HG03139 (cell line): ENCODE measurements around the gene OSBPL3.

ENCODE experiments used
- ATAC-seq: cut with Tn5 transposase; IDR thresholded peaks from one replicate; pipeline ENCODE4 v1.9.1; 2021; ENCODE audit not compliant: unreplicated experiment

The OSBPL3 gene

DNA sequence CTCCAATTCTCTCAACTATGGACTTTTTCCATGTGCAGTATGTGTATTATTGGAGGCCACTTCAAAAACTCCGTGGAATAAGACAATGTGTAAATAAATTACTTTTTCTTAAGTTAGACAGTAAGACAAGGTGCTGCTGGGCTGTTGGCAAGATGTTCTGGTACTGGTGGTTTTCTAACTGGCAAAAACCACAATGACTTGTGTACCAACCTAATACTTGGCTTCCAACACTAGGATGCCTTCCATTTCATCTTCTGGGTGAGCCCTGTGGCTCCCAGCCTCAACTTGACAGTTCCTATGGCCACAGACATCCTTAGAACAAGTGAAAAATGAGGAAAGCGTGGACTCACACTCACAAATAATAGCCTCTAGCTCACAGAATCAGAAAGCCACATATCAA, 77.0 kb downstream of the OSBPL3 start:
- no peak for ATAC-seq

- no peak for ATAC-seq
These were observed 77.7 kb downstream of the OSBPL3 start for GRCh38 chr7:24902276-24902675.

- ATAC-seq = peak; percentile 52
These were observed 80.1 kb downstream of the OSBPL3 start for GRCh38 chr7:24899905-24900304.

DNA sequence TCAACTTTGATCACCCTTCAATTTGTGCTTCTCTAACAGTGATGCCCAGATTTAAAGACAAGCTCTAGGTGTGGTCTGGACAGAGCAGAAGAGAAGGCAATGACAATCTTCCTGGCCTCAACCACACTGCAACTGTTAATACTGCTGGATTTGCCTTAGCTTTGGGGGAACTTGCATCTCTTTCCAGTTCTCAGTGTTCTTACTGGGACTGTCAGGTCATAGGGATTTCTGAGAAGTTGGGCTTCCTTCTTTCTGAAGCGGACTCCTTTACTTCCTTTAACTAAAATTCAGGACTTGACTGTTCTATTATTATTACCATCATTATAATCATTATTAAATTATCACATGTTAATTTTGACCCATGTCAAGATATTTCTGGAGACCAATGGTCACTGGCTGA, 80.8 kb downstream of the OSBPL3 start:
- no peak for ATAC-seq

DNA sequence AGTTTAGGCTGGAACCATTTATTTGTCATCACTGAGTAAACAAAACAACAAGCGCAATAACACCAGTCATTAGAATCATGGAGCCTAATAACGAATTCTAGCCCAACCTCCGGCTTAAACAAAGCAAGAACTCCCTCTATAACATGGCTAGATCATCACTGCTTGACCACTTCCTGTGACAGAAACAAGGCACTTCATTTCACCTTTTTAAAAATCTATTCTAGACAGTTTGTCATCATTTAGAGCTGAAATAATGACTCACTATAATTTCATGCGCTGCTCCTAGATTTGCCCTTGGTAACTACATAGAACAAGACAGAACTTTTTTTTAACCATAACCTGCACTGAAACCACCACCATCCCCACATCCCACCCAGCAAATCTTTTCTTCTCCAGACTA, 81.3 kb downstream of the OSBPL3 start:
- ATAC-seq = no peak

DNA sequence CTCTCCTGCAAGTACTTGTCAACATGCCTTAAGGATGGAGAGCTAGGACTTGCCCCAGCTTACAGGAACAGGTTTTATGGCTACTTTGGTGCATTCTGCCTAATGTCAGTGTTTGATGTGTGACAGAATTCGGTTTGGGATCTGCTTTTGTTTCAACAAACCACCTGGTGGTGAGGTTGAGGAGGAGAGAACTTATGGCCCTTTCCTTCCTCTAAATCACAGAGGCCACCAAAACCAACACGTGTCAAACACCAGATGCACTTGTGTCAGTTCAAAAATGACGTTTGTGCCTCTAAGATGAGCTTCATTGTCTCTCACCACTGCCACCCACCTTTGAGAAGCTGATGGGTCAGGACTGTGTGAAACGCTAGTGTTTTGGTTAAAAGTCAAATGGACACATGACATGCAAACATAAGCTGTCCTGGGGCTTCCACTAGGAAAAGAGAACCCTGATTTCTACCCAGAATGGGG, 83.9 kb downstream of the OSBPL3 start:
- peak; percentile 57 for ATAC-seq

GRCh38 chr7:24894429-24895221, 85.4 kb downstream of the OSBPL3 start:
- ATAC-seq = no peak

DNA sequence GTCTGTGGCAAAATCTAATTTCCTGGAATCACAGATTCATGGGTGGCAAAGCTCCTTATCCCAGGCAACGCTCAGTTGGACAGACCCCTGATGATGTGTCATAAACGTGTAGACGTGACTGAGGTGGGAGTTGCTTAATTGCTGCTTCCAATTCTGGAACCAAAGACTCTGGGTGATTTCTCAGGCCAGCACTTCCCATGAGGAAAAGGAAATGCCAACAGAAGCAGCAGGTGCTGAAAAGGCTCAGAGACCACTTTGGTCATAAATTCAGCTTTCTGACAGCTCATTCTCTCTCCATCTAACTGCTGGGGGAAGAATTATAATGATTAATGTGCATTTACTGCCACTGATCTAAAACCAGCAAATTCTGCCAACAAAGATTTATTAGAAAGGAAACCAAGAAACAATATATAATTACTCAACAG, 88.7 kb downstream of the OSBPL3 start:
- ATAC-seq = no peak

GRCh38 chr7:24889611-24890010, 90.4 kb downstream of the OSBPL3 start:
- ATAC-seq = no peak

DNA sequence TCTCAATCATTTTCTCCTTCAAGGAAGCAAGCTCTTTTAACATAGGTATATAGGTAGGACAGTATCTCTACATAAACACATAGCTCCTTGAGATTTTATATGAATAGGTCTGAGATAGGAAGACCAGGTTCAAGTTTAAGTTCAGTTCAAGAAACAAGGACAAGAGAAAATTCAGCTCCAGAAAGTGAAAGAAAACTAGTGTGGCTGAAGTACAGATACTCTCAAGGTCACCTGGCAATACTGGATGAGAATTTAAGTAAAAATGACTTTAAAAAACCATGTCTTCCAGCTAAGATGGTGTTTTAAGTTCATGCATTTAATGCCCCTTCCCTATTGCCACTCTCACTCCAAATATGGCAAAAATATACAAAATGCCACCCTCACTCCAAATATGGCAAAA, 91.3 kb downstream of the OSBPL3 start:
- ATAC-seq = no peak

DNA sequence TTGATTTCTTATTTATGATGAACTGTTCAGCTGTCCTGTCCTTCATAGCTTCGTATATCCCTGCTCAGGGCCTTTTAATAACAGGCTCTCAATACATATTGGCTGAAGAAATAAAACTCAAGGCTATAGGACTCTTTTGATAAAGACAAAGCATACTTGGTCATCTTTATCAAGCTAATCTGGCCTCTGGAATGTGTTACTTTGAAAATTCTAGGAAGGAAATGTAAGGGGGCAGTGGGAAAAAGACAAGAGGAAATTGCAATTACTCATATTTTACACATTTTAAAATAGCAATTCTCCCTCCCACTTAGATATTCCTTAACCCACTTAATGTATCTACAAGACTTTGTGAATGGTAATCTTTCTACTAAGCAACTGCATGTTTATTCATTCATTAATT, 94.3 kb downstream of the OSBPL3 start:
- ATAC-seq = no peak

DNA sequence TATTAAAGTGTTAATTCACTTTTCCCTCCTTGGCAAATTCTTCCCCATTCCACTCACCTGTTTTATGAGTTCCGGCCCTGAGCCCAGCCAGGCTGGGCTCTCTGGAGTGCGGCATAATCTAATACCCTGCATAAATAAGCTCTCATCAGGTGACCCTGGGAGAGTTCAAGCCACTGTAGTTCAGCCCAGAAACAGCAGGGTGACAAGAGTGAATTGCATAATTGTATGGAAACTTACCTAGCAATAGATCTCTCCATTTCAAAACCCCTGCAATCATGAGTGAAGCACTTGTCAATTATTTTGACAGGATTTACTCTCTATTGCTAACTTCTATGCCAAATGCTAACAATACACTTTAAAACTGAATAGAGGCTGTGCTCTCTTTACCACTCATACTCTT, 94.7 kb downstream of the OSBPL3 start:
- no peak for ATAC-seq

DNA sequence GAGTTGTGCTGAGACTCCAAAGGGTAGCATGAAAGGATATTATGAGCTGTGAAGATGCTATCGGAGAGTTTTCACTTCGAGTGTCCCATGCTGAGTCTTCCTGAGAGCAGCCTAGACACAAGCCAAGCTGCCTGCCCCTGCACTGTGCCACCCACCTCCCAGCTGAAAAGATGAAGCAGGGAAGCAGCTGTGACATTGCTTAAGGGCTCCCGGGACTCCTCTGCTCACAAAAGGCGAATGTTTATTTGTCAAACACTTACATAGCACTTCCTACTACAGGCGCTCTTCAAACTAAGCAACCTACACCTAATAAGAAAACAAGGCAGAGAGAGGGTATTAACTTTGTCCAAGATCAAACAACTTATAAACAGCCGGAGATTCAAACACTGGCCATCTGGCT, 95.6 kb downstream of the OSBPL3 start:
- ATAC-seq = no peak

GRCh38 chr7:24883622-24884013, 96.4 kb downstream of the OSBPL3 start:
- no peak for ATAC-seq

- no peak for ATAC-seq
These were observed 96.9 kb downstream of the OSBPL3 start for GRCh38 chr7:24882989-24883621.

GRCh38 chr7:24881623-24882022, 98.4 kb downstream of the OSBPL3 start:
- ATAC-seq = no peak

DNA sequence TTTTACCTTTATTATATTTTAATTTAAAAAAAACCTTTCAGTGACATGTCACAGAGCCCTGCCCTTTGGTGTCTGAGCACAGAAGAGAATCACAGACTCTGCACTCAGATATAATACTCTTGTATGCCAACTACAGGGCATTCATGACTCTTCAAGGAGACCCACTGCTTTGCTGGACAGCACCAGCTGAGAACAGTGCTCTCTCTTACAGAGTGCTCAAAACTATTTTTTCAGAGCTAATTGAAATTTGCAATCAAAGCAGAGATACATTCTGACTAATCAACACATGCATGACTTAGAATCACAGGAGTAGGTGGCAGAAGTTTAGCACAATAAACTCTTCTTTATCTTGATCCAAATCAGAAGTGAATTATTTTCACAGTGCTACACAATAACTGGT, 99.1 kb downstream of the OSBPL3 start:
- ATAC-seq = no peak

GRCh38 chr7:24879291-24879690, 100.7 kb downstream of the OSBPL3 start:
- ATAC-seq = no peak

- ATAC-seq = peak; percentile 90
These were observed 102.1 kb downstream of the OSBPL3 start for GRCh38 chr7:24877790-24878311.

DNA sequence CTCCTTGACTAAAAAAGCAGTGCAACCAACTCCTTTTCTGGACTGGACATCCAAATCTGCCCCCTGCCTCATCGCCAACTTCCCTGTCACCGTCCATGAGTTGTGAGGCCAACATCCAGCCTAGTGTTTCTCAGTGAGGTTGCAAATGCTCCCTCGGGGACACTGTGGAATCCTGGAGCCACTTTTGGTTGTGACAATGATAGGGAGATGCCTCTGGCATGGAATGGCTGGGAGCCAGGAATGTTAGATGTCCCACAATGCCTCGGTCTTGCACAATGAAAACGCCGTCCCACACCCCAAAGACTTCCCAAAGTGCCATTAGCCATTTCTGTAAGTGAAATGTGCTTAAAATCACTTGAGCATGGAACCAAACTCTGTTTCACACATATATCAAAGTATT, 105.2 kb downstream of the OSBPL3 start:
- ATAC-seq = no peak

GRCh38 chr7:24873944-24874343, 106.0 kb downstream of the OSBPL3 start:
- ATAC-seq = no peak

DNA sequence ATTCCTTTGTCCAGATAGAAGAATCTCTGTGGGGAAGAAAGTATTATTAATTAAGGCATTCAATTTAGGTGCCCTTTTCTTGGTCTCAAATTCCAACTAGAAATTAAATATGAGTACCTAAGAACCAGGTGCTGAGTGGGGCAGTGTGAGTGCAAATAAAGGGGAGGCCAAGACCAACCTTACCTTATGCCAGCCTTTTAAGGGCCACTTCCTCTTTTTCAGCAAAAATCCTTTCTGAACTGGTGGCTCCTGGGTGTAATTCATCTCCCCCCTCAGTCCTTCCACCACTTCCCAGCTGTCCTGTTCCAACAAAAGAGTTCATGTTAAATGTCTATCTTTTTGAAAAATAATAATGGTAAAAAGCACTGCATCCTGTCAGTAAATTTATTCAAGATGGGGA, 108.2 kb downstream of the OSBPL3 start:
- ATAC-seq = no peak
